GM19025 (cell line): Measurements from ENCODE around the gene WDR70.
"Not testable (repeated sequence)": the region's sequence is repeated elsewhere in the genome, so short reads cannot be mapped to it uniquely, and the experiment has no call there.

Experiments
- ATAC-seq: cut with Tn5 transposase; IDR thresholded peaks from one replicate; pipeline ENCODE4 v1.9.1; 2021; ENCODE audit warnings: mild to moderate bottlenecking, low read depth, moderate library complexity; ENCODE audit not compliant: unreplicated experiment

Gene WDR70

GRCh38 chr5:37667846-37668245 lies 288.7 kb downstream of the WDR70 start:
- no peak for ATAC-seq

- ATAC-seq, result no peak
These were observed 289.5 kb downstream of the WDR70 start for GRCh38 chr5:37668524-37669047.

- not testable (repeated sequence) for ATAC-seq
These were observed 293.0 kb downstream of the WDR70 start for GRCh38 chr5:37672118-37672588.

GRCh38 chr5:37674361-37674760 lies 295.2 kb downstream of the WDR70 start:
- not testable (repeated sequence) for ATAC-seq

- not testable (repeated sequence) for ATAC-seq
These were observed 300.2 kb downstream of the WDR70 start for GRCh38 chr5:37679326-37679725.

- ATAC-seq, result not testable (repeated sequence)
These were observed 300.8 kb downstream of the WDR70 start for GRCh38 chr5:37679903-37680302.

- no peak for ATAC-seq
These were observed 304.0 kb downstream of the WDR70 start for GRCh38 chr5:37683072-37683471.

- ATAC-seq, result no peak
These were observed 306.1 kb downstream of the WDR70 start for GRCh38 chr5:37685211-37685610.

- ATAC-seq, result no peak
These were observed 306.7 kb downstream of the WDR70 start for GRCh38 chr5:37685816-37686215.

- ATAC-seq, result not testable (repeated sequence)
These were observed 309.8 kb downstream of the WDR70 start for GRCh38 chr5:37688925-37689324.

GRCh38 chr5:37694333-37694732 lies 315.2 kb downstream of the WDR70 start:
- ATAC-seq, result not testable (repeated sequence)

GRCh38 chr5:37694867-37695266 lies 315.7 kb downstream of the WDR70 start:
- ATAC-seq, result no peak

GRCh38 chr5:37695647-37696046 lies 316.5 kb downstream of the WDR70 start:
- ATAC-seq, result no peak

GRCh38 chr5:37696190-37697021 lies 317.3 kb downstream of the WDR70 start:
- no peak for ATAC-seq

GRCh38 chr5:37701868-37702267 lies 322.8 kb downstream of the WDR70 start:
- no peak for ATAC-seq

GRCh38 chr5:37703841-37704241 lies 324.7 kb downstream of the WDR70 start:
- no peak for ATAC-seq

- no peak for ATAC-seq
These were observed 325.3 kb downstream of the WDR70 start for GRCh38 chr5:37704406-37704805.

- no peak for ATAC-seq
These were observed 329.9 kb downstream of the WDR70 start for GRCh38 chr5:37709020-37709419.

GRCh38 chr5:37710965-37711364 lies 331.8 kb downstream of the WDR70 start:
- no peak for ATAC-seq

GRCh38 chr5:37712750-37713149 lies 333.6 kb downstream of the WDR70 start:
- ATAC-seq, result no peak

GRCh38 chr5:37714756-37715155 lies 335.6 kb downstream of the WDR70 start:
- no peak for ATAC-seq

GRCh38 chr5:37715361-37715760 lies 336.2 kb downstream of the WDR70 start:
- ATAC-seq, result no peak
